GM19463 (cell line): ENCODE results near the gene IL3.

Source experiments
- ATAC-seq: cut with Tn5 transposase; IDR thresholded peaks from one replicate; pipeline ENCODE4 v1.9.1; 2021; ENCODE audit warnings: mild to moderate bottlenecking, moderate library complexity; ENCODE audit not compliant: unreplicated experiment

IL3 gene

GRCh38 chr5:132110930-132111329 lies 50.5 kb downstream of the IL3 start:
- no peak for ATAC-seq

DNA sequence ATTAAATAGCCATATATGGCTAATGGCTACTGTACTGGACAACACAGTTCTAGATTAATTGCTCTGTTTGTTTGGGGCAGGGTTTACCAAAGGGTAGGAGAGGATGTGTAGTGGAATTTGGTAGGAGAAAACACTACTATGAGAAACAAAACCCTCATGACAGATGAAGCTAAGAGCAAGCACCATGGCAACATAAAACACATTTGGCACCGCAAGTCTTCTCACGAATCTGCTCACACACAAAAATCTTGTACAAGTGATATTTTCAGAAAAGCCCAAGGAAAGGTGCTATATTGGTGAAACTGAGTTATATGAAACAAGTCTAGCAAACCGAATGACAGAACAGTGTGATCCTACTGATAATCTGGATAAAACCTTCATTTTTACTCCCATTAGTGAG lies 51.7 kb downstream of the IL3 start:
- ATAC-seq, result no peak
